NCI-H128 (cell line): Measurements from ENCODE around the gene CRACR2B.
A peak's percentile ranks its signal among the peaks of the same experiment; 100 is the strongest.

Experiments used
- DNase-seq: peaks from one replicate; lab custom pipeline; 2025; ENCODE audit not compliant: unreplicated experiment; lab: John Stamatoyannopoulos, UW

The CRACR2B gene

DNA sequence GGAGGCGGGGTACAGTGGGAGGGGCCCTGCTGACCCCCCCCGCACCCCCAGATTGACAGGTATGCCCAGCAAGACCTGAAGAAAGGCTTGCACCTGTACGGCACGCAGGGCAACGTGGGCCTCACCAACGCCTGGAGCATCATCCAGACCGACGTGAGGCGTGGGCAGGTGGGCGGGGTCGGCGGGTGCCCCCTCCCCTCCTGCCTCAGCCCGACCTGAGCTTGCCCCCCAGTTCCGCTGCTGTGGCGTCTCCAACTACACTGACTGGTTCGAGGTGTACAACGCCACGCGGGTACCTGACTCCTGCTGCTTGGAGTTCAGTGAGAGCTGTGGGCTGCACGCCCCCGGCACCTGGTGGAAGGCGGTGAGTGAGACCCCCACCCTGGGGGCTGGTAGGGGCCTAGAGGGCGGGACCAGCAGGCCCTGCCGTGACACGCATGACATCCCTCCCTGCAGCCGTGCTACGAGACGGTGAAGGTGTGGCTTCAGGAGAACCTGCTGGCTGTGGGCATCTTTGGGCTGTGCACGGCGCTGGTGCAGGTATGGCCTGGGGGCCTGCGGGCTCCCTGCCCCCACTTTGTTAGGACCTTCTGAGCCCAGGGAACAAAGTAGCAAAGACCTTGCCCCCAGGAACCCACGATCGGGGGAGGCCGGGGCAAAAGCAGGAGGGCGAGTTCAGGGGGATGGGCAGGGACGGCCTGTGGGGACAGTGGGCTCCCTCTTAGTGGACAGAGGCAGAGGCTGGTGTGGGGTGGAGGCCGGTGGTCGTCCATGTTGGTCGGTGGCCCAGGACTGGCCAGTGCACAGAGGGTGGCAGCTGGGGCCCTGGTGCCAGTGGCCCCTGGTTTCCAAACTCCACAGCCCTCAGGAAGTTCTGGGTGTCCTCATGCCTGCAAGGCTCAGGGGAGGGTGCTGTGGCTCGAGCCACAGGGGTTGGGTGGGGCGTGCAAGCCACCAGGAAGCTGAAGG is 38.0 kb downstream of the CRACR2B start:
- DNase-seq, result no peak

DNA sequence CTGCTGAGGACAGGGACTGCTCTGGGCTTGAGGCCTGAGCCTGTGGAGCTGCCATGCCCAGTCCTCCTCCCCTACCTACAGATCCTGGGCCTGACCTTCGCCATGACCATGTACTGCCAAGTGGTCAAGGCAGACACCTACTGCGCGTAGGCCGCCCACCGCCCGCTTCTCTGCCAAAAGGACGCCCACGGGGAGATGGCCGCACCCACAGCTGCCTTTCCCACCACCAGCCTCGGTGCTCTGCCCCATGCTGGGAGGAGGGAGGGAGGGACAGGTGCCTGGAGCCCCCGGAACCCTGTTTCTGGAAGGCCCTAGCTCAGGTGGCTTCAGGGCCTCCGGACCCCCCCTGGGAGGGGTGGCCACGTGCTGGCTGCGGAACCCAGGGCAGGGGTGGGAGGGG is 38.8 kb downstream of the CRACR2B start:
- no peak for DNase-seq

DNA sequence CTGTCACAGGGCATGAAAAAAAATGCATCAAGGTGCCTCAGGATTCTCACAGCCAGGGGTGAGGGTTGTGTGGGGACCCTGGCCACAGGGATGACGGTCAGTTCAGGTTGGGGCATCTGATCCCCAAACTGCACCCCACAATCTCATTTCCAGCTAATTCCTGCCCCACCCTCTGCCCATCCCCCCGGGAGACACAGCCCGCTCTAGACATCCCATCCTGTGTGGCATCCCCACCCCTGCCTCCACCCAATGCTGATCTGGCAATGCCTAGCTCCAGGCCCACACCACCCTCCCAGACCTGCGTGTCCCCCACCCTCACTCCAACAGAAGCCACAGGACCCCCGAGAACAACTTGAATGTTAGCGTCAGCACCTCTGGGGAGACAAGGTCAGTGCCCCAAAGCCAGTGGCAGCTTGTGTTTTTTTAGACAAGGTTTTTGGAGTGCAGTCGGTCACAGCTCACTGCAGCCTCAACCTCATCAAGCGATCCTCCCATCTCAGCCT is 40.2 kb downstream of the CRACR2B start:
- DNase-seq, result no peak

DNA sequence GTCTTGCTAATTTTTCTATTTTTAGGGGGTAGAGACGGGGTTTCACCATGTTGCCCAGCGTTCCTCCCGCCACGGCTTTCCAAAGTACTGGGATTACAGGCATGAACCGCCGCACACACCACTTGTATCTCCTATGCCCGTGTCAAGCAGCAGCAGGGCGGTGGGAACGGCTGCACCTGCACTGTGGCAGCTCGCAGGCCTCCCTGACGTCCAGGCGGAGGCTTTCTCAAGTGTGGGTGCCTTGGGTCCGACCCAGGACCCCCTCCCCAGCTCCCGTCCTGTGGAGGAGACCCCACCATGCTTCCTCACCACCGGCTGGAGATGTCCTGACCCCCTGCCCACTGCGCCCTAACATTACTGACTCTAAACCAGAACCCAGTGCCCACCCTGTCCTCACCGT is 40.7 kb downstream of the CRACR2B start:
- no peak for DNase-seq

DNA sequence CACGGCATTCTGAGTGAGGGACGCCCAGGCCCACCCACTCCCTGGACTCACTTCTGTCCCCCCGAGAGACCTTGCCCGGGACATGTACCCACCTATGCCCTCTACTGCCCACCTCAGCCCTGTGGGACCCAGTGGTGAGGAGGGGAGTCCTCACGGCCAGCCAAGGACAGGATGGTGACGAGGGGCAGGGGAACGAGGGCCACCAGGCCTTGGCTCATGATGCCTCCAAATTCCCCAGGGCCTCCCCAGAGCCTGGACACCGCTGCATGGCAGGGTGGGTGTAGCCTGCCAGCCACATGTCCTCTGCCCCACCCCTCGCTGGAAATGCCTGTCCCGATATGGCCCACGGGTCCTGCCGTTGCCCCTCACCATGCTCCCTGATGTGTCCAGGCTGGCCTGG is 41.1 kb downstream of the CRACR2B start:
- no peak for DNase-seq

DNA sequence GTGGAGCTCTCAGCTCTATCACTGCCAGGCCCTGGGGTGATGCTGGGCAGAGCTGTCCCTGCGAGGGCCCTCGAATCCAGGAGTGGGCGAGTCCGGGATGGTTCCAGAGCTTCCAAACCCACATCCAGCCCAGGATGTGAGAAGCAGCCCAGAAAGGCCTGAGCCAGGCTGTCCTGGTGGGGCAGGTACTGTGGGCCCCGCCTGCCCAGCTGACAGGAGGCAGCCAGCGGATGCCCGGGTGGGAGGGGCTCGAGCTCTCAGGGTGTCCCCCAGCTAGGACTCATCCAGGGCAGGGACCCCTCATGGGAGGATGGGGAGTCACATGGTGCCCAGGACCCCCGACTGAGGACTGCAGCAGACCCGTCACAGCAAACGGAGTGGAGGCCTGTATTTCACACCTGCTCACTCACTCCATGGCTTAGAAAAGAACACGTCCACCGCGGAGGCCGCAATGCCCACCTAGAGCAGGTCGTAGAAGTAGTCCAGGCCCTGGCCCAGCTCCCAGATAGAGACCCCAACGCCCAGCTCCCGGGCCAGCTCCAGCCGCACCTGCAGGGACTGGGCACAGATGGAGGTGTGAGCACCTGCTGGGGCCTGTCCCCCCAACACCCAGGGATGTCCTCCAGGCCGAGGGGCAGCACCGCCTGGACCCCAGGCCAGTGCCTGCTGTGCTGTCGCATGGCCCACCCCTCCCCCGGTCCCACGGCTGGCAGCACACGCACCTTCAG is 41.8 kb downstream of the CRACR2B start:
- no peak for DNase-seq

DNA sequence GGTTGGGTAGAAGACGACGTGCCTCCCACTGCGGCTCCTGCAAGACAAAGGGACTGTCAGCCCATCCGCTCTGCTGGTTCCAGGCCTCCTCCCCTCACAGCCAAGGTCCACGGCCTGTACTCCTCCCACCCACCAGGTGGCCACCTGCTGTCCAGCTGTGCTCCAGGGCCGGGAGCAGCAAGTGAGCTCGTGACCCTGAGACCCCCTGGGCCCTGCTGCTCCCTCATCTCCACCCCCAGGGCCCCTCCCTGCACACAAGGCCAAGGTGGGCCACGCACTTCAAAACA is 42.4 kb downstream of the CRACR2B start:
- no peak for DNase-seq

DNA sequence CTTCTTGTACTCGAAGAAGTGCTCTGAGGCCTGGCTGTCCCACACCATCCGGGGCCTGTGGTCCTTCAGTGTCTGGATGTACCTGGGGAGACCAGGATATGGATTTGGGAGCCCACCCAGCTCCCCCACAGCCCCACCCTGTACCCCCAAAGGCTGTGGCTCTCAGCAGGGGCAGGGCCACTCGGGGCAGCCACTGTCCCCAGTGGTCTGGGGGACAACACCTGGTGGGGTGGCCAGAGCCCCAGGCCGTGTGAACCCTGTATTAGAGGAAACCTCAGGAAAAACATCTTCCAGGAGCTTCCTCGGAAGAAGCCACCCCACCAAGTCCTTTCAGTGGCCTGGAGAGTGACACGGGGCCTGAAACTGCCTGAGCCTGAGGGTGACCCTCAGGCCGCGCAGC is 42.7 kb downstream of the CRACR2B start:
- no peak for DNase-seq

DNA sequence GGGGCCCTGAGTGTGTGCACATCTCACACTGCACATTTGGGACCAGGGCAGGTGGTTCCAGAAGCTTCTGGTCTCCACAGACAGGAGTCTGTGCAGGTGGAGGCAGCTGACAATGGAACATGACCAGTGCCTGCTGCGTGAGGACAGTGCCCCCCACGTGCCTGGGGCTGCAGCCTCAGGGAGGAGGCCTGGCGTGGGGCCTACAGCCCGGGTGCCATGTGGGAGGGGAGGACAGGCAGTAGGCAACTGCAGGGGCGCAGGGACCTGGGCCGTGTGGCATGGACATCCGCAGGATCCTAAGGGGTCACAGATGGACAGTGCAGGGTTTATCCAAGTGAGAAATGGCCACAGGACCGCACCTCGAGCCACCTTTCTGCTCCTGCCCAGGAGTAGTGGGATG is 43.8 kb downstream of the CRACR2B start:
- no peak for DNase-seq

DNA sequence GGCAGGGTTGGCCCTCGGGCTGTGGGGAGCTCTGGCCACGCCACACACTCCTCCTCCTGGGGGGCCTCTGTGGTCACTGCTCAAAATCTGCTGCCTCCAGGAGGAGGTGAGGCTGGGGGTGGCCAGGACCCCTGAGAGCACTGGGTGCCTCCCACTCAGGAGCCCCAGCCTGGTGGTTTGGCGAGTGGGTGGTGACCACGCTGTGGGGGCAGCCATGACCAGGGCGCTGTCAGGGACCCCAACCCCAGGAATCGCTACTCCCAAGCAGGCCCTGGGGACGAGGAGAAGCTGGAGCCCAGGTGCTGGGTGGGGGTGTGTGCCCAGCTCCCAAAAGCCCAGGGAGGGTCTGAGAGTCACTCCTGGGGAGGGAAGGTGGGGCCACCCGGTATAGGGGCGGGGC is 45.1 kb downstream of the CRACR2B start:
- DNase-seq, result no peak

DNA sequence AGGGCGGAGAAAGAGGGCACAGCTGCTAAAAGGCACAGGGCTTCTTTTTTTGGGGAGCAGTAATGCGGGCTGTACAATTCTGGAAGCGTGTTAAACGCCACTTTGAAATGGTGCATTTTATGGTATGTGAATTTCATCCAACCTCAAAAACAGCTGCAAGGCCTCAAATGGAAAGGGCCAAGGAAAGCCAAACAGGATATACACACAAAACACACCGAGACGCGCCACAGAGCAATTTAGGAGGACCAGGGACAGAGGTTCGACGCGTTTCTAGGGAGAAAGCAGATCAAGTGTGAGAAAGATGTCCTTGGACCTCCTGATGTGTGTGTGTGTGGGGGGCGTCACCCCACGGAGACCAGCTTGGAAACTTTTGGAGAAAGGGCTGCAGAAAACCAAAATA is 46.0 kb downstream of the CRACR2B start:
- DNase-seq, result no peak

DNA sequence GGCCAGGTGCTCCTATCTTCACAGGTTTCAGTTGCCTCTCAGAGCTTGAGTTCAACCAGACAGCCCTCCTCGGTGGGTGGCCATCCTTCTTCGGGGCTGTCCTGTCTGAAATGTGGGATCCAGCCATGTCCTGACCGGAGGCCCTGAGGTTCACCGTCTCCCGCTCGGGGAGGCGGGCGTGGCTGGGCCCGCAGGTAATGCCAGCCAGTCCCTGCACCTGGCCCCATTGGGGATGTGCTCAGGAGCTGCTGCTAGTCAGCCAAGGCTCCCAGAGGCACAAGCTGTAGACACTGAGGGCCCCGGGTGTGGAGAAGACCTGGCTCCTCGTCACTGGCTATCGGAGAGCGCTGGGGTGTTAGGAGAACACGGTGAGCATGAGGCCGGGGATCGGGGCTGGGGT is 47.5 kb downstream of the CRACR2B start:
- DNase-seq, result no peak

DNA sequence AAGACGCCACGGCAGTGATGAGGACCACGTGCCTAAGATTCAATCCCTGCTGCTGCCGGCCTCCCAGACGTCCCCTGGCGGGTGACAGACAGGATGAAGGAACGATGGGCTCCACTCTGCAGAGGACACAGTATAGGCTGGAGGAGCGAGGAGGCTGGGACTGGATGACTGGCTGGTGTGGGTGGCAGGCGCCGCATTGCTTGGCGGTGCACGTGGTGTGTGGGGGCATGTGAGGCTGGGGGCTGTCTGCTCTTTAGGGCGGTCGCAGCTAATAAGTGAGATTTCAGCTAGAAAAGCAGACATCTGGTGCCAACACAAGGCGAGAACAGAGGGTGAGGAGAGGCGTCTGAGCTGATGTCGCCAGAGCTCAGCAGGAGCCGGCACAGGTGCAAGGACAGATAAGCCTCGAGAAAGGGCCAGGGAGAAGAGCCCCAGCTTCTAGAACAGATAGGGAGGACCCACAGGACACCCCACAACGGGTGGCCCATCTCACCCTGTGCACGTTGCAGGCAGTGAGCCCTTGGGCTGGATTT is 48.1 kb downstream of the CRACR2B start:
- DNase-seq, result no peak

DNA sequence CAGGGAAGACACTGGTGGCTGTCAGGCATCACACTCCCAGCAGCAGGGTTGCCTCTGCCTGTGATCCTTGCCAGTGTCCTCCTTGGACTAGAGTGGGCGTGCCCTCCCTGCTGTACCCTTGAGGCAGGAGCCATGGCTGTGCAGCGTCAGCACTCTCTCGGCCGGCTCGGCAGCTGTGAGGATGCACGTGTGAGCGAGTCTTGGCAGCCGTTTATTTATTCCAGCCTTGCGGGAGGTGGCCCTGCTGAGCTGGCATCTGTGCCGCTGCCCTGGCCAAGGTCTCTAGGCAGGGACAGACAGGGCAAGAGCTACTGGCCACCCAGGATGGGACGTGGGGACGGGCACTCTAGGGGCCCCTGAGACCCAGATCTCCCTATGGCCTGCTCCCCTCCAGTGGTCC is 48.8 kb downstream of the CRACR2B start:
- DNase-seq, result peak; percentile 7

DNA sequence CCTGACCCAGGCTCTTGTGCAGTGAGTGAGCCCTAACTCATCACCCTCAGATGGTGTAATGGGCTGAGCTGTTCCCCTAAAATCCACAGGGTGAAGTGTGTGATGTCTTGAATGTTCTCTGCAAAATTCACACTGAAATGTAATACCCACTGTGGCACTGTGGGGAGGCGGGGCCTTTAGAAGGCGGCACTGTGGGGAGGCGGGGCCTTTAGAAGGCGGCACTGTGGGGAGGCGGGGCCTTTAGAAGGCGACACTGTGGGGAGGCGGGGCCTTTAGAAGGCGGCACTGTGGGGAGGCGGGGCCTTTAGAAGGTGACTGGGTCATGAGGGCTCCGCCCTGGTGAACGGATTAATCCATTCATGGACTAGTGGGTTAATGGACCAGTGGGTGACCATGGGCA is 49.8 kb downstream of the CRACR2B start:
- DNase-seq, result no peak

DNA sequence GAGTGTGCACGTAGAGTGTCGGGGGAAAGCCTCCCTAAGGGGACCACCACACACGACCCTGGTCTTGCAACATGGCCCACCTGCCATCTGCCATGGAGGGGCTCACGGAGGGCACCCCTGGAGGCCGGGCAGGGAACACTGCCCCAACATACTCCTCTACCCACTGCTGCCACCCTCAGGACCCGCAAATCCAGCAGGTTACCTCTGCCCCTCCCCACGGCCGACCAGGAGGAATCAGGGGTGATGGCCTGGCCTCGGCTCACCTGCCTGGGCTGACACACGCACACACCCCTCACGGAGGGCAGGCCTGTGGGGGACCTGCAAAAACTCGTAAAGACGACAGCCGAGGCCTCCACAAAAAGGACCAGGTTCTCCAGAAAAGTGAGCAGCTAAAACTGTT is 52.7 kb downstream of the CRACR2B start:
- DNase-seq, result no peak
